GM12878 (cell line): ENCODE data around the gene MRNIP. TPM values are rescaled to one million over a fixed set of nuclear protein-coding genes. Genes with fewer than 3 reads are reported as not detected.

Source experiments
- ATAC-seq: fragments of 200-7000 bp; cut with Tn5 transposase; 3 replicates; pipeline ENCODE4 v1.9.1; 2020; ENCODE audit warnings: mild to moderate bottlenecking, moderate library complexity
- BruUV-seq: library from RNA; stranded (reverse); fragments of 400-500 nt; replicated peaks from 2 replicates; lab custom pipeline; 2021; lab: Mats Ljungman, UMichigan
- CTCF ChIA-PET: fragments of 300-600 bp; sonication (Branson Sonifier 250); formaldehyde crosslinking; extraction: SDS; loops from one replicate; lab custom pipeline; 2021; ENCODE audit warnings: inconsistent platforms; lab: Yijun Ruan, JAX
- POLR2A ChIA-PET: fragments of 350-600 bp; formaldehyde crosslinking; extraction: SDS; loops from one replicate; lab custom pipeline; 2021; ENCODE audit warnings: inconsistent platforms; lab: Charles Lee
- RAD21 ChIA-PET: fragments of 300-600 bp; sonication (Branson Sonifier 250); formaldehyde crosslinking; loops from one replicate; lab custom pipeline; 2023; ENCODE audit warnings: antibody characterized with exemption; ENCODE audit not compliant: unreplicated experiment; lab: Charles Lee
- SMC1A ChIA-PET: fragments of 300-600 bp; sonication (Branson Sonifier 250); formaldehyde crosslinking; loops from one replicate; lab custom pipeline; 2023; ENCODE audit not compliant: unreplicated experiment, uncharacterized antibody; lab: Charles Lee
- DNase-seq: peaks from one replicate; pipeline ENCODE4 v3.0.0-alpha.2; 2011; ENCODE audit warnings: low read depth, low spot score
- FAIRE-seq: peaks from 3 replicates; lab custom pipeline; 2011; peaks lifted over from hg19 to GRCh38; lab: Jason Lieb, UNC
- H2AFZ ChIP-seq: 2 replicates; pipeline ENCODE4 v1.6.0; 2011; ENCODE audit warnings: low read depth, low read length, control low read depth; ENCODE audit not compliant: control insufficient read depth
- H3K27ac ChIP-seq: 2 replicates; pipeline ENCODE4 v1.5.1; 2011; ENCODE audit warnings: control low read depth; ENCODE audit not compliant: control insufficient read depth, insufficient read depth
- H3K27me3 ChIP-seq, 2 experiments: replicated peaks in 1 of 2; 2 replicates each; pipeline versions ENCODE4 v1.6.0 to v1.6.1; 2011; ENCODE audit warnings: low read length in 1 of 2; ENCODE audit not compliant: control insufficient read depth in 2 of 2, insufficient read depth in 2 of 2
- H3K36me3 ChIP-seq, 2 experiments: 2 replicates each; pipeline ENCODE4 v1.5.1; 2011; ENCODE audit warnings: low read length in 1 of 2; ENCODE audit not compliant: control insufficient read depth in 2 of 2, insufficient read depth in 2 of 2
- H3K4me1 ChIP-seq: 2 replicates; pipeline ENCODE4 v1.6.1; 2011; ENCODE audit warnings: mild to moderate bottlenecking, low read length, moderate library complexity, mixed read lengths; ENCODE audit not compliant: control insufficient read depth, insufficient read depth
- H3K4me2 ChIP-seq: 2 replicates; pipeline ENCODE4 v1.6.0; 2011; ENCODE audit warnings: control low read depth; ENCODE audit not compliant: control insufficient read depth, insufficient read depth
- H3K4me3 ChIP-seq: fragments of 200-600 bp; sonication (generic); 2 replicates; pipeline ENCODE4 v1.5.1; 2016
- H3K79me2 ChIP-seq: 2 replicates; pipeline ENCODE4 v1.6.0; 2011; ENCODE audit warnings: low read length; ENCODE audit not compliant: control insufficient read depth, insufficient read depth
- H3K9ac ChIP-seq: 2 replicates; pipeline ENCODE4 v1.8.0; 2011; ENCODE audit warnings: low read length, control low read depth, mixed read lengths; ENCODE audit not compliant: control insufficient read depth, insufficient read depth
- H3K9me3 ChIP-seq: replicated peaks from 3 replicates; pipeline ENCODE4 v1.5.1; 2011; ENCODE audit warnings: mild to moderate bottlenecking, low read length; ENCODE audit not compliant: control insufficient read depth, insufficient read depth
- H4K20me1 ChIP-seq: 2 replicates; pipeline ENCODE4 v1.6.0; 2011; ENCODE audit not compliant: control insufficient read depth, insufficient read depth
- EZH2 ChIP-seq: IDR thresholded peaks from 2 replicates; pipeline ENCODE4 v1.6.1; 2012; ENCODE audit warnings: low read depth, mild to moderate bottlenecking, control low read depth, inconsistent platforms, low read length, borderline replicate concordance; ENCODE audit not compliant: control insufficient read depth
- KLF5 ChIP-seq: fragments of 450-650 bp; IDR thresholded peaks from 2 replicates; pipeline ENCODE4 v1.6.1; 2014; ENCODE audit warnings: mild to moderate bottlenecking; ENCODE audit not compliant: partially characterized antibody
- NFIC ChIP-seq: IDR thresholded peaks from 2 replicates; pipeline ENCODE4 v1.6.1; 2012; ENCODE audit warnings: low read depth, mild to moderate bottlenecking, inconsistent platforms, low read length, moderate library complexity
- NFYA ChIP-seq: IDR thresholded peaks from 2 replicates; pipeline ENCODE4 v1.6.1; 2011; ENCODE audit warnings: low read depth, mild to moderate bottlenecking, low read length, improper control_type of control experiment, borderline replicate concordance
- POLR2AphosphoS2 ChIP-seq: IDR thresholded peaks from 2 replicates; pipeline ENCODE4 v1.6.1; 2011; ENCODE audit warnings: low read depth, mild to moderate bottlenecking, low read length, improper control_type of control experiment, moderate library complexity
- RBBP5 ChIP-seq: fragments of 200-600 bp; sonication (generic); conservative IDR thresholded peaks from 2 replicates; pipeline ENCODE4 v1.6.1; 2016
- SREBF1 ChIP-seq: IDR thresholded peaks from 2 replicates; pipeline ENCODE4 v1.6.1; 2012; ENCODE audit warnings: mild to moderate bottlenecking, low read length
- STAT3 ChIP-seq: IDR thresholded peaks from 2 replicates; pipeline ENCODE4 v1.6.1; 2011; ENCODE audit warnings: low read depth, low read length, improper control_type of control experiment
- SUZ12 ChIP-seq: fragments of 200-600 bp; sonication (generic); IDR thresholded peaks from one replicate; pipeline ENCODE4 v1.6.1; 2018; ENCODE audit warnings: antibody characterized with exemption, mild to moderate bottlenecking; ENCODE audit not compliant: unreplicated experiment
- ZBED1 ChIP-seq: IDR thresholded peaks from 2 replicates; pipeline ENCODE4 v1.6.1; 2016; ENCODE audit warnings: borderline replicate concordance
- ZNF217 ChIP-seq: fragments of 450-650 bp; IDR thresholded peaks from 2 replicates; pipeline ENCODE4 v1.6.1; 2017; ENCODE audit warnings: antibody characterized with exemption, mild to moderate bottlenecking
- ZNF622 ChIP-seq: fragments of 450-650 bp; IDR thresholded peaks from 2 replicates; pipeline ENCODE4 v1.6.1; 2017; ENCODE audit warnings: mild to moderate bottlenecking, inconsistent platforms
- WGBS: methylation state at CpG from one replicate; pipeline ENCODE4 v1.1.6; 2016; ENCODE audit warnings: low lambda C conversion rate; ENCODE audit not compliant: insufficient replicate concordance, insufficient coverage; ENCODE audit errors: missing lambda C conversion rate; 5-methylcytosine and 5-hydroxymethylcytosine counted together
- in situ Hi-C: fragments of 300-500 bp; cut with MboI; formaldehyde crosslinking; loops from 9 replicates; pipeline ENCODE4 v1.14.3; 2018; ENCODE audit warnings: mixed read lengths
- intact Hi-C: fragments of 100-400 bp; cut with micrococcal nuclease; formaldehyde crosslinking; loops from one replicate; pipeline ENCODE4 v1.14.2; 2022; ENCODE audit not compliant: unreplicated experiment
- polyA plus RNA-seq, 11 experiments: library from polyadenylated mRNA; depleted of rRNA in 4 of 11; unstranded in 6 of 11; stranded (reverse) in 5 of 11; fragments of >200 nt; fragmentation: Nextera tagmentation in 4 of 11; fragmentation: Illumina TruSeq in 1 of 11; extraction: Ambion mirVana in 4 of 11; extraction: Trizol in 1 of 11; gene quantifications; 1 replicate in 1 of 11; 2 replicates in 10 of 11; pipeline versions ENCODE4 v1.2.1 to v1.2.3, GENCODE V29; 2011 to 2016; ENCODE audit warnings: inconsistent platforms in 2 of 11, missing spikeins in 2 of 11, low read depth in 1 of 11
- total RNA-seq, 4 experiments: library from RNA; depleted of rRNA in 3 of 4; stranded (reverse); fragments of >200 nt in 3 of 4; fragmentation: Illumina TruSeq in 1 of 4; extraction: Trizol in 1 of 4; gene quantifications; 2 replicates each; pipeline versions ENCODE4 v1.2.1 to v1.2.3, GENCODE V29; 2013 to 2021
- TF ChIP-seq, protein P1 (sequence below): IDR thresholded peaks from 2 replicates; pipeline ENCODE4 v1.6.1; 2012; ENCODE audit warnings: low read depth, low read length, improper control_type of control experiment
- TF ChIP-seq, protein P2 (sequence below): IDR thresholded peaks from 2 replicates; pipeline ENCODE4 v1.6.1; 2011; ENCODE audit warnings: borderline replicate concordance, low read depth, mild to moderate bottlenecking, moderate library complexity, mixed read lengths, low read length; ENCODE audit not compliant: insufficient read depth; ENCODE audit errors: extremely low read length

The MRNIP gene
- total and polyA plus RNA-seq, 10 of the 15 experiments (the other 5 are each of a cell fraction or from before 2014, with no cell fraction given) = 2.4 to 30.4 (median 13.1) TPM

DNA sequence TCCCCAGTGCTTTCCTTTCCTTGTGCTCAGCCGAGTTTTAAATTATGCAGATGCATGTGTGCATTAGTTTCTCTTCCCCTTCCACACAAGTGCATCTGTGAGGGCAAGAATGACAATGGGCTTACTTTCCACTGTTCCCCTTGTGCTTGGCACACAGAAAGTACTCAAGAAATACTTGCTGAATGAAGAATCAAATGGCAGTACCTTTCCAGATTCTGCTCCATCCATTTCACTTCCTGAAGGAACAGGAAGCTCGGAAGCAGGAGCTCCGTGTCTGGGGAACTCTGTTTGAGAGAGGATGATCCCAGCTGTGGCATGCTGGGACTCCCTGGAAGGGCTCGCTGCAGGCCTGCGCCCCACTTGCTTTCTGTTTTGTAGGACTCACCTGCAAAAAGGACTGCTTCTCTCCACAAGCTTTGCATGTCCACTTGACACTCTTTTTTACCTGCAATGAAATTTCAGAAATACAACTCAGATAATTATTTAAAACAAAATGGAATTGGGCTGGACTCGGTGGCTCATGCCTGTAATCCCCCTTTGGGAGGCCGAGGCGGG, 5.5 kb downstream of the MRNIP start (continued):
- TF ChIP-seq NFYA (no peak), ZBED1 (no peak), ZNF217 (no peak)
- TF ChIP-seq, protein P1, sequence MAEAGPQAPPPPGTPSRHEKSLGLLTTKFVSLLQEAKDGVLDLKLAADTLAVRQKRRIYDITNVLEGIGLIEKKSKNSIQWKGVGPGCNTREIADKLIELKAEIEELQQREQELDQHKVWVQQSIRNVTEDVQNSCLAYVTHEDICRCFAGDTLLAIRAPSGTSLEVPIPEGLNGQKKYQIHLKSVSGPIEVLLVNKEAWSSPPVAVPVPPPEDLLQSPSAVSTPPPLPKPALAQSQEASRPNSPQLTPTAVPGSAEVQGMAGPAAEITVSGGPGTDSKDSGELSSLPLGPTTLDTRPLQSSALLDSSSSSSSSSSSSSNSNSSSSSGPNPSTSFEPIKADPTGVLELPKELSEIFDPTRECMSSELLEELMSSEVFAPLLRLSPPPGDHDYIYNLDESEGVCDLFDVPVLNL = no peak

DNA sequence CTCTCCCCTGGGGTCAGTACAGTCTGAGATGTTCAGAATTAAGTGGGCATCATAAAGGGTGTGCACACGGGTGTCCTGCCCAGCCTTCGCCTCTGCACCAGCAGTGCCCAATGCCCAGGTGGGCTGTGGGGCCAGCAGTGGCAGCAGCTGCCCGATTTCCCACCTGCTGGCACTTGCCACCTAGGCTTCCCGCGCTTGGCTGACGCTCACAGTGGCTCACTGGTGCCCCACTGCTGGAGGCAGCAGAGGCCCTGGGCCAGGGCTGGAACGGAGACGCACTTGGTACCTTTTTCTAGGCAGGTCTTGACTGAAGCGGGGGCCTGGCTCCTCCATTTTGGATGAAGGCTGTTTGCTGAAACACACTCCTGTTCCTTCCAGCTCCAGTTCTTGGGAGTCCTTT, 17.0 kb downstream of the MRNIP start:
- DNase-seq (no peak), FAIRE-seq (no peak), ATAC-seq (no peak)
- TF ChIP-seq, protein P2, sequence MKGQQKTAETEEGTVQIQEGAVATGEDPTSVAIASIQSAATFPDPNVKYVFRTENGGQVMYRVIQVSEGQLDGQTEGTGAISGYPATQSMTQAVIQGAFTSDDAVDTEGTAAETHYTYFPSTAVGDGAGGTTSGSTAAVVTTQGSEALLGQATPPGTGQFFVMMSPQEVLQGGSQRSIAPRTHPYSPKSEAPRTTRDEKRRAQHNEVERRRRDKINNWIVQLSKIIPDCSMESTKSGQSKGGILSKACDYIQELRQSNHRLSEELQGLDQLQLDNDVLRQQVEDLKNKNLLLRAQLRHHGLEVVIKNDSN = no peak
- TF ChIP-seq POLR2AphosphoS2 (no peak), EZH2 (no peak), KLF5 (no peak), SUZ12 (no peak), SREBF1 (no peak), NFIC (no peak), STAT3 (no peak), RBBP5 (no peak), ZNF622 (no peak)
- ChIA-PET SMC1A (interaction anchor here (0.8 kb wide), 1 partner anchor 78 kb away, joined by 3 read pairs; no protein-coding TSS in a partner anchor), RAD21 (no interaction called here), CTCF (no interaction called here), POLR2A (no interaction called here)
- Histone ChIP-seq H3K79me2 (no peaks in the 10 kb centered on the region), H3K36me3 (peaks cover 12 to 13% of the 10 kb centered on the region in 2 experiments; a peak in 3 of 4 replicates), H3K4me1 (peaks cover 4% of the 10 kb centered on the region), H3K27me3 (no peaks in the 10 kb centered on the region), H2AFZ (no peak overlapping the region), H3K9ac (no peak overlapping the region), H3K4me2 (no peak overlapping the region), H3K27ac (no peak overlapping the region), H3K4me3 (no peak overlapping the region), H3K9me3 (no peaks in the 10 kb centered on the region; the same call in 1 of the 3 replicates), H4K20me1 (no peaks in the 10 kb centered on the region)
- in situ Hi-C loops = no loop called here
- BruUV-seq = no TSS peak
- intact Hi-C loops = no loop called here
- 91% methylated on average over 9 of the region's 9 CpGs for WGBS
